GM19238 (cell line): ENCODE measurements around the gene TRAPPC2.
"Not testable (repeated sequence)": the region's sequence is repeated elsewhere in the genome, so short reads cannot be mapped to it uniquely, and the experiment has no call there.

Experiments used
- DNase-seq: peaks from one replicate; pipeline ENCODE4 v3.0.0; 2011; ENCODE audit warnings: low spot score; ENCODE audit not compliant: insufficient read length

The TRAPPC2 gene

DNA sequence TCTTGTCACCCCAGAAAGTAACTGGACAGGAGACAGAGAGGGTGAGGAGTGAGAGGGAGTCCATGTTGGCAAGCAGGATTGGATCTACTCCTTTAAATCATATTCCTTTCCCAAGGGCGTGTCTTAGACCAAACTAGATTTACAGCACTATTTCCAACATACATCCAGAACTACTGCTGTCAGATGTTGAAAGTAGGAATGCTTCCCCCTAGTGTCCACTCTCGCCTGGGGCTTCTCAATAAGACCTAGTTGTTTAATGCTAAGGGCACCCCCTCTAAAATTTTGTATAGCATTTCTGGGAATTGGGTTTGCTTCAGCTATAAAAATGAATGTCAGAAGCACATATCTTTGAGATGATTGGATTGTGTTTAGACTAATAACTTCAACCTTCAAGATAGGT, 13.4 kb upstream of the TRAPPC2 start:
- DNase-seq, result no peak

GRCh38 chrX:13742397-13743176, 8.2 kb upstream of the TRAPPC2 start:
- peak; percentile 36 for DNase-seq

DNA sequence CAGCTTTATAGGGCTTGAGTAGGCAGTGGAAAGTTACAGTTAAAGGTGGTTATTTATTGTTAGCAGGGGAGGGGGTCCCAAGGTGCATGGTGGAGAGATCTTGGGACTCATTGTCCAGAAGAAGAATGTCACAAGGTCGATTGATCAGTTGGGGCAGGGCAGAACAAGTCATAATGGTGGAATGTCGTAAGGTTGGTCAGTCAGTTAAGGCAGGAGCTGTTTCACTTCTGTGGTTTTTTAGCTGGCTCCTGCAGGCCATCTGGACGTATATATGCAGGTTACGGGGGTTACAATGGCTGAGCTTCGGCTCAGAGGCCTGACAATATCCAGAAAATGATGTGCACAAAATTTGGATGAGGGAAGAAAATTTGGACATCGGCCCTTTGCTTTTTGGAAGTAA, 7.3 kb upstream of the TRAPPC2 start:
- DNase-seq, result no peak

DNA sequence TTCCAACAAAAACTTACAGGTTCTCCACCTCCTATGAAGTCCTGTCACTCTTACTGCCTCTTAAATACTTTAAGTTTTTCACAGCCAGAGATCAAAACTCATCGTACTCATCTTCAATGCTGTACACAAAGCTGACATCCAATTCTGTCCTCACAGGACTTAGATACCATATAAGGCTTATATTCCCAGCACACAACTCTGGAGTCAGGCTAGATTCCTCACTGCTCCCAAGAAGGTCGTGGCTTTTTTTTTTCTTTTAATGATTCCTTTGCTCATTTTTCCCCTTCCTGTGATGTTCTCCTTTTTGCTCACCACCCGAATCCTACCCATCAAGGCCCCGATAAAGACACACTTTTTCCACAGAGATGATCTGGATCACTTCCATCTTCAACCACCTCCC, 914 bp downstream of the TRAPPC2 start:
- no peak for DNase-seq

GRCh38 chrX:13732246-13733067, 2.0 kb downstream of the TRAPPC2 start:
- DNase-seq, result no peak

GRCh38 chrX:13730523-13730922, 3.9 kb downstream of the TRAPPC2 start:
- not testable (repeated sequence) for DNase-seq

DNA sequence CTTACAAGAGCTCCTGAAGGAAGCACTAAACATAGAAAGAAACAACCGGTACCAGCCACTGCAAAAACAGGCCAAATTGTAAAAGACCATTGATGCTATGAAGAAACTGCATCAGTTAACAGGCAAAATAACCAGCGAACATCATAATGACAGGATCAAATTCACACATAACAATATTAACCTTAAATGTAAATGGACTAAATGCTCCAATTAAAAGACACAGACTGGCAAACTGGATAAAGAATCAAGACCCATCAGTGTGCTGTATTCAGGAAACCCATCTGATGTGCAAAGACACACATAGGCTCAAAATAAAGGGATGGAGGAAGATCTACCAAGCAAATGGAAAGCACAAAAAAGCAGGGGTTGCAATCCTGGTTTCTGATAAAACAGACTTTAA, 7.8 kb downstream of the TRAPPC2 start:
- not testable (repeated sequence) for DNase-seq

GRCh38 chrX:13724878-13725277, 9.5 kb downstream of the TRAPPC2 start:
- DNase-seq, result not testable (repeated sequence)

DNA sequence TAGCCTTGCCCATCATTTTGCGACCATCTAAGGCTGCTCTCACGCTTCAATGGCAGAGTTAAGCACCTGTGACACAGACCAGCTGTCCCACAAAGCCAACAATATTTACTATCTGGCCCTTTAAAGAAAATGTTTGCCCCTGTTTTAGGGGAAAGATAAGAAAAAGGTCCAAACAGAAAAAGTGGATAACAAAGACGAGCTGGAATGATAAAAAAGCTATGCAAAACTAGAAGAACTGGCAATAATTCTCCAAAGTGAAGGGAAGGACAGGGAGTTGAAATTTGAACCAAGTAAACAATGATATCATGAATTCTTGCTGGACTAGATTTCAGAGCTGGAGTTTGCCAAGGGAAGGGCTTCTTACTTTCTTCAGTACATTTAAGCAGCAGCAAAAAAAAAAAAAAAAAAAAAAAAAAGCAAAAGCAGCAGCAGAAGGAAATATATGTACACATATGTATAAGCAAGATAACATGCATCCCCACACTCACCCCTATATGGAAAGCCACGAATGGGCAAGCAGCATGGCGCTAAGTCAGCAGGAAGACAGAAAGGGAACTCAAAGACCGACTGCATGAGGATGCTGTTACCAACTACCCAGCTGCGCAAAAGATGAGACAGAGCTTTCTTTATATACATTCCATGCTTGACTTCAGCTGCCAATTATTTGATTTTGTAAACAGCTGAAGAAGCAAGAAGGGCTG, 12.5 kb downstream of the TRAPPC2 start:
- DNase-seq, result no peak

DNA sequence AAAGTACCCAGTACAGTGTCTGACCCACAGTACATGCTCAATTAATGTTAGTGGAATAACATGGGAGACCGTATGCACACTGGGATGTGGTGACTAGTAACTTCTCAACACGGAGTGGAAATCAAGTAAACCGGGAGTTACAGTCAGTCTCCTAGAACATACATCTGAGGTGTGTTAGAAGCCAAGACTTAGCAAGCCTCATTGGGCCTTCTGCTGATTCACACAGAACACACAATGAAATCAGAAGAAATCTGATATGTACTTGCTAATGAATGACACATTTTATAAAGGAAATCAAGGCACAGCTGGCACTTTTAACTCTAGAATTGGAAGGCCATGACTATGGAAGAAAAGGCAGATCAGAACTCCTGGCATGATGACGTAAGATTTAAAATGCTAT, 13.0 kb downstream of the TRAPPC2 start:
- DNase-seq, result no peak

GRCh38 chrX:13719192-13719856, 15.1 kb downstream of the TRAPPC2 start:
- no peak for DNase-seq

- no peak for DNase-seq
Measured at GRCh38 chrX:13717700-13718472, 16.5 kb downstream of the TRAPPC2 start.

GRCh38 chrX:13716905-13717304, 17.5 kb downstream of the TRAPPC2 start:
- DNase-seq, result no peak

- no peak for DNase-seq
Measured at GRCh38 chrX:13716455-13716854, 18.0 kb downstream of the TRAPPC2 start.

GRCh38 chrX:13711141-13711540, 23.3 kb downstream of the TRAPPC2 start:
- no peak for DNase-seq

GRCh38 chrX:13703589-13703988, 30.8 kb downstream of the TRAPPC2 start:
- DNase-seq, result no peak

DNA sequence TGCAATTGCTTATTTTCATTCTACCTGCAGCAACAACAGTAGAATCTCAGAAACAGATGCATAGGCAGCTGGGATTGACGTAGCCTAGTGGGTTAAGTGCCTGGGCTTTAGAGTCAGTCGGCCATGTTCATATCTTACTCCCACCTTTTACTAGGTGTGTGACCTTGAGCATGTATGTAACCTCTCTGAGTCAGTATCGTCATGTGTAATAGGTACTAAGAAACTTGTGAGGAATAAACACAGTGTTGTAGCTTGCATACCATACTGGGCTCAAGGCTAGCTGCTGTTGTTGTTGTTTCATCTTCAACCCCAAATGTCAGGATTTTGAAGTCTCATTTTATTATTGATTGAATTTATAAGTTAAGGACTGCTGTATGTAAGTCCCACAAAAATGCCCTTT, 31.3 kb downstream of the TRAPPC2 start:
- no peak for DNase-seq

- DNase-seq, result no peak
Measured at GRCh38 chrX:13702111-13702789, 32.2 kb downstream of the TRAPPC2 start.

DNA sequence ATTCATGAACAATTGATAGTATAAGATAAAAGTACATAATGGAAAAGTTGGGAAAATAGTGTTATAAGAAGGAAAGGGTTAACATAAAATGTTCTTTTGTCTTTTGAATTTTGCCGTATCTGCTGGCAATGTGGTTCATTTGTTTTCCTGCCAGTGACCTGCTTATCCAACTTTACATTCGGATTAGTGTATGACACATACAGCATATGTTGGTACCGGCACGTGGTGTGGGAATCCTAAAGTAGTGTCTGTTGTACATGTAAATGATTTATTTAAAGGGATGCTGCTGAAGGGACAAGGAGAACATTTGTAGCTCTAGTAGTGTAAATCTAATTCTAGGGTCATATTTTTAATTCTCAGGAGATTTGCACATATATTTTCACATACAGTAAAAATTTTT, 34.0 kb downstream of the TRAPPC2 start:
- no peak for DNase-seq

GRCh38 chrX:13699183-13699826, 35.1 kb downstream of the TRAPPC2 start:
- DNase-seq, result no peak
